Liver (tissue), 9 donors: ENCODE measurements around the gene AGPAT1. TPM values are rescaled to one million over a fixed set of nuclear protein-coding genes. Genes with fewer than 3 reads are reported as not detected.

Experiments used
- DNase-seq: peaks from one replicate; pipeline ENCODE4 v3.0.0-alpha.2; 2017; ENCODE audit warnings: low spot score
- H3K27ac ChIP-seq, 2 donors: one replicate each; pipeline ENCODE4 v1.7.0; 2013; ENCODE audit warnings: inconsistent platforms in 2 of 2, low read length in 2 of 2, control low read depth in 1 of 2, low read depth in 1 of 2, mild to moderate bottlenecking in 1 of 2
- H3K27me3 ChIP-seq, 4 donors: one replicate each; pipeline versions ENCODE4 v1.6.1 to v1.7.0; 2013; ENCODE audit warnings: low read length in 3 of 4, inconsistent platforms in 1 of 4, mild to moderate bottlenecking in 1 of 4, moderate library complexity in 1 of 4; ENCODE audit not compliant: control insufficient read depth in 4 of 4, insufficient read depth in 4 of 4
- H3K36me3 ChIP-seq, 4 donors: one replicate each; pipeline versions ENCODE4 v1.6.1 to v1.7.0; 2013; ENCODE audit warnings: low read length in 3 of 4, mild to moderate bottlenecking in 3 of 4, low read depth in 1 of 4, moderate library complexity in 1 of 4; ENCODE audit not compliant: control insufficient read depth in 4 of 4, insufficient read depth in 3 of 4
- H3K4me1 ChIP-seq, 4 donors: one replicate each; pipeline versions ENCODE4 v1.6.1 to v1.7.0; 2013; ENCODE audit warnings: low read length in 3 of 4, mild to moderate bottlenecking in 3 of 4, moderate library complexity in 1 of 4; ENCODE audit not compliant: control insufficient read depth in 4 of 4, insufficient read depth in 4 of 4
- H3K4me3 ChIP-seq, 3 donors: one replicate each; pipeline versions ENCODE4 v1.6.1 to v1.7.0; 2013; ENCODE audit warnings: low read length in 3 of 3, control low read depth in 1 of 3, low read depth in 1 of 3, mild to moderate bottlenecking in 1 of 3
- H3K9ac ChIP-seq, 2 donors: one replicate each; pipeline ENCODE4 v1.7.0; 2013; ENCODE audit warnings: low read length in 2 of 2, mild to moderate bottlenecking in 2 of 2, moderate library complexity in 2 of 2, control low read depth in 1 of 2, low read depth in 1 of 2
- H3K9me3 ChIP-seq, 4 donors: one replicate each; pipeline versions ENCODE4 v1.6.1 to v1.7.0; 2013; ENCODE audit warnings: low read length in 3 of 4; ENCODE audit not compliant: control insufficient read depth in 4 of 4
- ATF3 ChIP-seq: IDR thresholded peaks from 2 replicates; pipeline ENCODE4 v1.6.1; 2016; ENCODE audit warnings: antibody characterized with exemption
- CTCF ChIP-seq: fragments of 150-350 bp; IDR thresholded peaks from 2 replicates; pipeline ENCODE4 v1.5.1; 2017; ENCODE audit warnings: improper control_type of control experiment, low read depth, low read length; ENCODE audit not compliant: missing input control
- EGR1 ChIP-seq, 2 donors: IDR thresholded peaks; 2 replicates each; pipeline ENCODE4 v1.6.1; 2016 to 2018; ENCODE audit warnings: antibody characterized with exemption in 2 of 2, low read depth in 2 of 2
- FOXA1 ChIP-seq: IDR thresholded peaks from 2 replicates; pipeline ENCODE4 v1.6.1; 2016; ENCODE audit warnings: antibody characterized with exemption
- FOXA2 ChIP-seq: IDR thresholded peaks from 2 replicates; pipeline ENCODE4 v1.6.1; 2016; ENCODE audit warnings: antibody characterized with exemption
- GABPA ChIP-seq, 2 donors: IDR thresholded peaks in 1 of 2; conservative IDR thresholded peaks in 1 of 2; 2 replicates each; pipeline ENCODE4 v1.6.1; 2016; ENCODE audit warnings: antibody characterized with exemption in 2 of 2, mild to moderate bottlenecking in 1 of 2, moderate library complexity in 1 of 2
- HNF4A ChIP-seq, 2 donors: conservative IDR thresholded peaks; 2 replicates each; pipeline ENCODE4 v1.6.1; 2016; ENCODE audit warnings: antibody characterized with exemption in 2 of 2, mild to moderate bottlenecking in 2 of 2
- HNF4G ChIP-seq: IDR thresholded peaks from 2 replicates; pipeline ENCODE4 v1.6.1; 2016; ENCODE audit warnings: antibody characterized with exemption
- JUND ChIP-seq, 2 donors: IDR thresholded peaks; 2 replicates each; pipeline ENCODE4 v1.6.1; 2016; ENCODE audit warnings: antibody characterized with exemption in 2 of 2
- MAX ChIP-seq: IDR thresholded peaks from 2 replicates; pipeline ENCODE4 v1.6.1; 2016; ENCODE audit warnings: antibody characterized with exemption
- NR2F2 ChIP-seq: IDR thresholded peaks from 2 replicates; pipeline ENCODE4 v1.6.1; 2016; ENCODE audit warnings: antibody characterized with exemption
- RAD21 ChIP-seq, 2 donors: IDR thresholded peaks; 2 replicates each; pipeline ENCODE4 v1.6.1; 2016; ENCODE audit warnings: antibody characterized with exemption in 2 of 2, mild to moderate bottlenecking in 2 of 2
- REST ChIP-seq: IDR thresholded peaks from 2 replicates; pipeline ENCODE4 v1.6.1; 2016; ENCODE audit warnings: antibody characterized with exemption, mild to moderate bottlenecking
- RXRA ChIP-seq, 2 donors: IDR thresholded peaks; 2 replicates each; pipeline ENCODE4 v1.6.1; 2017 to 2018; ENCODE audit warnings: antibody characterized with exemption in 2 of 2, mild to moderate bottlenecking in 1 of 2
- SP1 ChIP-seq: IDR thresholded peaks from 2 replicates; pipeline ENCODE4 v1.6.1; 2018; ENCODE audit warnings: antibody characterized with exemption, mild to moderate bottlenecking
- TAF1 ChIP-seq: conservative IDR thresholded peaks from 2 replicates; pipeline ENCODE4 v1.6.1; 2016; ENCODE audit warnings: antibody characterized with exemption, mild to moderate bottlenecking
- YY1 ChIP-seq: IDR thresholded peaks from 2 replicates; pipeline ENCODE4 v1.6.1; 2016; ENCODE audit warnings: antibody characterized with exemption, mild to moderate bottlenecking
- ZBTB33 ChIP-seq: IDR thresholded peaks from 2 replicates; pipeline ENCODE4 v1.6.1; 2016; ENCODE audit warnings: antibody characterized with exemption
- WGBS: extraction: QIAGEN DNeasy Blood & Tissue Kit; methylation state at CpG from one replicate; pipeline ENCODE4 v1.1.7; 2013; 5-methylcytosine and 5-hydroxymethylcytosine counted together
- polyA plus RNA-seq, 2 donors: library from polyadenylated mRNA; stranded (reverse) in 1 of 2; unstranded in 1 of 2; fragments of 200-250 nt in 1 of 2; fragments of >200 nt in 1 of 2; fragmentation: Nextera tagmentation in 1 of 2; extraction: Ambion mirVana in 1 of 2; gene quantifications; one replicate each; pipeline versions ENCODE4 v1.2.1 to v1.2.3, GENCODE V29; 2013 to 2015
- total RNA-seq, 2 donors: library from RNA; depleted of rRNA; stranded (reverse); fragments of >200 nt; gene quantifications; one replicate each; pipeline ENCODE4 v1.2.3, GENCODE V29; 2014
- donor health status: healthy.
- donor health status: healthy.
- donor health status: healthy.
- donor health status: healthy.
- donor health status: healthy.

Gene AGPAT1
- total and polyA plus RNA-seq, 4 donors = 10.4 to 45.1 (median 17.5) TPM

GRCh38 chr6:32183030-32183429 is 7.1 kb upstream of the AGPAT1 start:
- Histone ChIP-seq H3K4me3 (no peak overlapping the region), H3K9ac (no peak overlapping the region), H3K27me3 (no peaks in the 10 kb centered on the region), H3K27ac (peak overlapping the region in 1 of 2 donors; percentile 25), H3K4me1 (peaks cover 0 to 18% (median 15%) of the 10 kb centered on the region in 4 donors), H3K36me3 (peaks cover 0 to 35% (median 19%) of the 10 kb centered on the region in 4 donors), H3K9me3 (no peaks in the 10 kb centered on the region)
- 88% methylated on average over 3 of the region's 3 CpGs for WGBS
- DNase-seq = no peak
- no peak for TF ChIP-seq FOXA1
- TF ChIP-seq TAF1 = no peak
- no peak for TF ChIP-seq FOXA2
- no peak for TF ChIP-seq CTCF
- TF ChIP-seq SP1 = no peak
- no peak for TF ChIP-seq NR2F2
- TF ChIP-seq ZBTB33 = no peak
- TF ChIP-seq RAD21 (IDR thresholded peaks at IDR 0.05) = no peak
- no peak for TF ChIP-seq YY1
- no peak for TF ChIP-seq REST
- TF ChIP-seq HNF4A (conservative IDR thresholded peaks at IDR 0.05) = no peak
- no peak for TF ChIP-seq JUND (IDR thresholded peaks at IDR 0.05)
- no peak for TF ChIP-seq EGR1 (IDR thresholded peaks at IDR 0.05; ENCODE audit: low read depth in 2 of 2)
- no peak for TF ChIP-seq HNF4G
- no peak for TF ChIP-seq ATF3
- no peak for TF ChIP-seq RXRA (IDR thresholded peaks at IDR 0.05)
- no peak for TF ChIP-seq GABPA (IDR thresholded peaks at IDR 0.05 in 1 of 2, conservative IDR thresholded peaks at IDR 0.05 in 1 of 2)
- TF ChIP-seq MAX = no peak
